ENCODE measurements around the gene TNS3.
"Not testable (repeated sequence)": the region's sequence is repeated elsewhere in the genome, so short reads cannot be mapped to it uniquely, and the experiment has no call there.

TNS3 gene

GRCh38 chr7:47441048-47441447 is 140.9 kb downstream of the TNS3 start:
- not testable (repeated sequence) for H3K9me3 ChIP-seq (ENCODE audit: control insufficient read depth, low read length); H3K36me3 ChIP-seq (ENCODE audit: control insufficient read depth, insufficient read depth, low read length); H3K27me3 ChIP-seq (ENCODE audit: control insufficient read depth, insufficient read depth, low read length); H3K9ac ChIP-seq (ENCODE audit: low read length); H3K4me3 ChIP-seq (ENCODE audit: low read length)
- H3K4me1 ChIP-seq (ENCODE audit: control insufficient read depth, insufficient read depth, low read length): peaks cover 58% of the 10 kb centered on the region

- no peaks in the 10 kb centered on the region for H3K27me3 ChIP-seq (ENCODE audit: control insufficient read depth, insufficient read depth, low read length)
- H3K36me3 ChIP-seq (ENCODE audit: control insufficient read depth, insufficient read depth, low read length): peaks cover 6% of the 10 kb centered on the region
- H3K4me3 ChIP-seq (ENCODE audit: low read length): no peak overlapping the region
- peaks cover 57% of the 10 kb centered on the region for H3K4me1 ChIP-seq (ENCODE audit: control insufficient read depth, insufficient read depth, low read length)
- H3K9ac ChIP-seq (ENCODE audit: low read length): no peak overlapping the region
- no peaks in the 10 kb centered on the region for H3K9me3 ChIP-seq (ENCODE audit: control insufficient read depth, low read length)
Measured at GRCh38 chr7:47440320-47440719, 141.6 kb downstream of the TNS3 start.

- H3K9me3 ChIP-seq (ENCODE audit: control insufficient read depth, low read length): no peaks in the 10 kb centered on the region
- H3K4me1 ChIP-seq (ENCODE audit: control insufficient read depth, insufficient read depth, low read length): peaks cover 47% of the 10 kb centered on the region
- H3K36me3 ChIP-seq (ENCODE audit: control insufficient read depth, insufficient read depth, low read length): peaks cover 8% of the 10 kb centered on the region
- no peak overlapping the region for H3K4me3 ChIP-seq (ENCODE audit: low read length)
- no peaks in the 10 kb centered on the region for H3K27me3 ChIP-seq (ENCODE audit: control insufficient read depth, insufficient read depth, low read length)
- no peak overlapping the region for H3K9ac ChIP-seq (ENCODE audit: low read length)
Measured at GRCh38 chr7:47439181-47439667, 142.7 kb downstream of the TNS3 start.

- peaks cover 8% of the 10 kb centered on the region for H3K36me3 ChIP-seq (ENCODE audit: control insufficient read depth, insufficient read depth, low read length)
- no peak overlapping the region for H3K4me3 ChIP-seq (ENCODE audit: low read length)
- H3K9ac ChIP-seq (ENCODE audit: low read length): no peak overlapping the region
- no peaks in the 10 kb centered on the region for H3K27me3 ChIP-seq (ENCODE audit: control insufficient read depth, insufficient read depth, low read length)
- H3K9me3 ChIP-seq (ENCODE audit: control insufficient read depth, low read length): no peaks in the 10 kb centered on the region
- peaks cover 45% of the 10 kb centered on the region for H3K4me1 ChIP-seq (ENCODE audit: control insufficient read depth, insufficient read depth, low read length)
Measured at GRCh38 chr7:47438411-47439029, 143.4 kb downstream of the TNS3 start.

DNA sequence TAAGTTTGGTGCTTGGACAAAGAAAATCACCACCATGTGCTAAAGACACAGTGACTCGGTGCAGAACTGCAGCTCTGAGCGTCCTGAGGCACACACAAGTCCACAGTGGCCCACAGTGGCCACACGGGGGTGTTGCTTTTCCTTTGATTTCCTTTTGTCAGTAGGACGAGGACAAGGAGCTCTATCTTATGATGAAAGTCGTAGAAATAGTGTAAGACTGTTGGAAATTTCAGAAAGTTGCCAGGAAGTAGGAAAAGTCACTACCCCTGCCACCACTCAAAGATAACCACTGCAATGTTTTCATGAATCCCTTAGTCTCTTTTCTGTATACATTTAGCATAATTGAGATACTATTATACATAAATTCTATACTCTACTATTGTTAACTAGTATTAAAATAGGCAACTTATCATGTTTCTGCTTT is 146.0 kb downstream of the TNS3 start:
- no peaks in the 10 kb centered on the region for H3K27me3 ChIP-seq (ENCODE audit: control insufficient read depth, insufficient read depth, low read length)
- no peak overlapping the region for H3K4me3 ChIP-seq (ENCODE audit: low read length)
- no peaks in the 10 kb centered on the region for H3K9me3 ChIP-seq (ENCODE audit: control insufficient read depth, low read length)
- H3K4me1 ChIP-seq (ENCODE audit: control insufficient read depth, insufficient read depth, low read length): peaks cover 34% of the 10 kb centered on the region
- peaks cover 8% of the 10 kb centered on the region for H3K36me3 ChIP-seq (ENCODE audit: control insufficient read depth, insufficient read depth, low read length)
- no peak overlapping the region for H3K9ac ChIP-seq (ENCODE audit: low read length)

- Histone ChIP-seq H3K4me1 (ENCODE audit: control insufficient read depth, insufficient read depth, low read length) (peaks cover 26% of the 10 kb centered on the region), H3K9ac (ENCODE audit: low read length) (no peak overlapping the region), H3K9me3 (ENCODE audit: control insufficient read depth, low read length) (no peaks in the 10 kb centered on the region), H3K4me3 (ENCODE audit: low read length) (no peak overlapping the region), H3K36me3 (ENCODE audit: control insufficient read depth, insufficient read depth, low read length) (peaks cover 4% of the 10 kb centered on the region), H3K27me3 (ENCODE audit: control insufficient read depth, insufficient read depth, low read length) (no peaks in the 10 kb centered on the region)
Measured at GRCh38 chr7:47433564-47433895, 148.4 kb downstream of the TNS3 start.

- H3K4me1 ChIP-seq (ENCODE audit: control insufficient read depth, insufficient read depth, low read length): peaks cover 27% of the 10 kb centered on the region
- no peak overlapping the region for H3K4me3 ChIP-seq (ENCODE audit: low read length)
- H3K36me3 ChIP-seq (ENCODE audit: control insufficient read depth, insufficient read depth, low read length): peaks cover 4% of the 10 kb centered on the region
- no peak overlapping the region for H3K9ac ChIP-seq (ENCODE audit: low read length)
- H3K9me3 ChIP-seq (ENCODE audit: control insufficient read depth, low read length): no peaks in the 10 kb centered on the region
- H3K27me3 ChIP-seq (ENCODE audit: control insufficient read depth, insufficient read depth, low read length): no peaks in the 10 kb centered on the region
Measured at GRCh38 chr7:47432671-47433563, 149.0 kb downstream of the TNS3 start.

DNA sequence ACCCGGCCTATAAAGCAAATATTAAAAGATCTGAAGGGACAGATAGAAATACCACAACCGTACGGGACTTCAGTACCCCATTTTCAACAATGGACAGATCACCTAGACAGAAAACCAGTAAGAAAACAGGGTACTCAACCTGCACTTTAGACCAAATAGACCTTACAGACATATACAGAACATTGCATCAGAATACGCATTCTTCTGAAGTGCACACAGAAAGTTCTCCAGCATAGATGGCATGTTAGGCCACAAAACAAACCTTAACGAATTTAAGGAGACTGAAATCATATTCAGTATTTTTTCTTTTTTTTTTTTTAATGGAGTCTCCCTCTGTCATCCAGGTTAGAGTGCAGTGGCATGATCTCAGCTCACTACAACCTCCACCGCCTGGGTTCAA is 151.5 kb downstream of the TNS3 start:
- Histone ChIP-seq H3K27me3 (ENCODE audit: control insufficient read depth, insufficient read depth, low read length) (no peaks in the 10 kb centered on the region), H3K4me3 (ENCODE audit: low read length) (no peak overlapping the region), H3K9me3 (ENCODE audit: control insufficient read depth, low read length) (no peaks in the 10 kb centered on the region), H3K9ac (ENCODE audit: low read length) (no peak overlapping the region), H3K36me3 (ENCODE audit: control insufficient read depth, insufficient read depth, low read length) (peaks cover 3% of the 10 kb centered on the region), H3K4me1 (ENCODE audit: control insufficient read depth, insufficient read depth, low read length) (peaks cover 27% of the 10 kb centered on the region)

GRCh38 chr7:47428768-47429472 is 153.0 kb downstream of the TNS3 start:
- Histone ChIP-seq H3K4me3 (ENCODE audit: low read length) (no peak overlapping the region), H3K9me3 (ENCODE audit: control insufficient read depth, low read length) (no peaks in the 10 kb centered on the region), H3K4me1 (ENCODE audit: control insufficient read depth, insufficient read depth, low read length) (peaks cover 25% of the 10 kb centered on the region), H3K36me3 (ENCODE audit: control insufficient read depth, insufficient read depth, low read length) (peaks cover 4% of the 10 kb centered on the region), H3K9ac (ENCODE audit: low read length) (no peak overlapping the region), H3K27me3 (ENCODE audit: control insufficient read depth, insufficient read depth, low read length) (no peaks in the 10 kb centered on the region)

GRCh38 chr7:47428052-47428767 is 153.7 kb downstream of the TNS3 start:
- peaks cover 25% of the 10 kb centered on the region for H3K4me1 ChIP-seq (ENCODE audit: control insufficient read depth, insufficient read depth, low read length)
- H3K36me3 ChIP-seq (ENCODE audit: control insufficient read depth, insufficient read depth, low read length): peaks cover 4% of the 10 kb centered on the region
- H3K9me3 ChIP-seq (ENCODE audit: control insufficient read depth, low read length): no peaks in the 10 kb centered on the region
- no peak overlapping the region for H3K4me3 ChIP-seq (ENCODE audit: low read length)
- no peak overlapping the region for H3K9ac ChIP-seq (ENCODE audit: low read length)
- no peaks in the 10 kb centered on the region for H3K27me3 ChIP-seq (ENCODE audit: control insufficient read depth, insufficient read depth, low read length)

DNA sequence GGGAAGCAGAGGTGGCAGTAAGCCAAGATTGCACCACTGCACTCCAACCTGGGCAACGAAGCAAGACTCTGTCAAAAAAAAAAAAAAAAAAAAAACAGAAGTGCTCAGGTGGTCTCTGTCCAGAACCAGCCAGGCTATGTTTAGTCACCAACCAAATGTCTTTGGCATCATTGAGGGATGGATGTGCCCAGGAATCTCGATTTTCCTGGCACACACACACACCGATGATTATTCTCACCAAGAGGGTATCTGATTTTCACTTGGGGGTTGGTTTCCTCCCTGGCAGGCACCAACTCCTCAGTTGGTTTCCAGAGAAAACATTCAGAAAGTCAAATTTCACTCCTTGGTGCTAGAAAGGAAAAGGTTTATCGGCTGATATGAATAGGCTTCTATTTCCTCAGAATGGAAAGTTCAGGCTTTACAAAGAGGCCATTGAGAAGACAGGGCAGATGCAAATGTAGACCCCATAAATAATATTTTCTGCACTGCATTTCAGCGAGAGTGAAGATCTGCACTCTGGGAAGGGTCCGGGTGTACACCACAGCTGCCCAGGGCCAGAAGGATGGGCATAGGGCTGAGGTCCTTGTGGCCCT is 154.8 kb downstream of the TNS3 start:
- H3K9ac ChIP-seq (ENCODE audit: low read length): no peak overlapping the region
- H3K36me3 ChIP-seq (ENCODE audit: control insufficient read depth, insufficient read depth, low read length): peaks cover 4% of the 10 kb centered on the region
- H3K27me3 ChIP-seq (ENCODE audit: control insufficient read depth, insufficient read depth, low read length): no peaks in the 10 kb centered on the region
- H3K4me1 ChIP-seq (ENCODE audit: control insufficient read depth, insufficient read depth, low read length): peaks cover 18% of the 10 kb centered on the region
- no peaks in the 10 kb centered on the region for H3K9me3 ChIP-seq (ENCODE audit: control insufficient read depth, low read length)
- H3K4me3 ChIP-seq (ENCODE audit: low read length): no peak overlapping the region
